Measurements from ENCODE around the gene INPP5F. TPM values are rescaled to one million over a fixed set of nuclear protein-coding genes. Genes with fewer than 3 reads are reported as not detected.
"Not testable (repeated sequence)": the region's sequence is repeated elsewhere in the genome, so short reads cannot be mapped to it uniquely, and the experiment has no call there.

INPP5F gene
- total RNA-seq, 1 experiment from 2014 or later: 13.2 TPM

- no peak for DNase-seq (ENCODE audit: low read depth)
Measured at GRCh38 chr10:119863951-119864565, 138.2 kb downstream of the INPP5F start.

- DNase-seq (ENCODE audit: low read depth): no peak
Measured at GRCh38 chr10:119865699-119866240, 139.9 kb downstream of the INPP5F start.

- no peak for DNase-seq (ENCODE audit: low read depth)
Measured at GRCh38 chr10:119867317-119867716, 141.5 kb downstream of the INPP5F start.

GRCh38 chr10:119869398-119869797, 143.5 kb downstream of the INPP5F start:
- not testable (repeated sequence) for DNase-seq (ENCODE audit: low read depth)

- peak; percentile 17 for DNase-seq (ENCODE audit: low read depth)
Measured at GRCh38 chr10:119871881-119872609, 146.2 kb downstream of the INPP5F start.

GRCh38 chr10:119872610-119872859, 146.7 kb downstream of the INPP5F start, which contains the start of gene MCMBP:
MCMBP (minus strand) TSS chr10:119872843; CDS start chr10:119872584, 259 bp downstream.
- no peak for DNase-seq (ENCODE audit: low read depth)

- DNase-seq (ENCODE audit: low read depth): peak; percentile 82
Measured at GRCh38 chr10:119872860-119873681, 147.2 kb downstream of the INPP5F start.

GRCh38 chr10:119878524-119878923, 152.7 kb downstream of the INPP5F start:
- DNase-seq (ENCODE audit: low read depth): no peak

Other genes starting within 250 kb of the INPP5F start
- 21.5 and 22.9 TPM in 2 replicates for gene RGS10, start 183.3 kb upstream of the INPP5F start, total RNA-seq (2014; rRNA removed; shearing (Covaris generic))
- 33.2 and 45.2 TPM in 2 replicates for gene TIAL1, start 129.1 kb upstream of the INPP5F start, total RNA-seq (2014; rRNA removed; shearing (Covaris generic))
- gene BAG3, start 74.7 kb upstream of the INPP5F start, total RNA-seq (2014; rRNA removed; shearing (Covaris generic)): 13.9 and 15.2 TPM in 2 replicates
- gene MCMBP, start 146.8 kb downstream of the INPP5F start, total RNA-seq (2014; rRNA removed; shearing (Covaris generic)): 60.6 and 62.8 TPM in 2 replicates
- 13.3 and 16.1 TPM in 2 replicates for gene SEC23IP, start 166.7 kb downstream of the INPP5F start, total RNA-seq (2014; rRNA removed; shearing (Covaris generic))